Activated CD4-positive, alpha-beta T cell treated with anti-CD3 and anti-CD28 coated beads, Interleukin-2, amount 50 U/mL, for 48 hours (primary cell): ENCODE results near the gene SEC14L2.

Experiments used
- DNase-seq, 2 experiments: peaks; one replicate each; pipeline ENCODE4 v3.0.0-alpha.2; 2020

SEC14L2 gene

DNA sequence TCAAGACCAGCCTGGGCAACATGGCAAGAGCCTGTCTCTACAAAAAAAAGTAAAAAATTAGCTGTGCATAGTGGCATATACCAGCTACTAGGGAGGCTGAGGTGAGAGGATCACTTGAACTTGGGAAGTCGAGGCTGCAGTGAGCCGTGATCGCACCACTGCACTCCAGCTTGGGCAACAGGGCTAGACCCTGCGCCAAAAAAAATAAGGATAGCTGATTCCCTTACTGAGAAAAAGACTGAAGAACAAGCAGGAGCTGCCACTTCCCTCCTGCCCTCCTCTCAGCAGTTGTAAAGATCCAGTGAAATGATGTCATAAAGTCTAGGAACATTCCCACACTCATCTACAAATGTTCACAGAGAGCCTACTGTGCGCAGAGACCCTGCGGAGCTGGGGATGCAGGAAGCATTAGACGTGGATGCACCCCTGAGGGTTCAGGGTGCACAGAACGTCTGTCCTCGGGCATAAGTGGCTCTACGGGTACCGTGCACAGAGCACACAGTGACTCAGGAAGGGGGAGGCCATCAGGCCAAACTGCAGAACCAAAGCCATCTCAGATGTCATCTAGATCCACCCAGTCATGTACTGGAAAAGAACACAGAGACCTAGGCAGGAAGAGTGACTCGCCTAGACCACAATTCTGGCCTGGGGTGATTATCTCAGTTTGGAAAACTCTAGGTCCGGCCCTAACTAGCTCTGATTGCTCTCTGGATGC is 11.7 kb downstream of the SEC14L2 start:
- no peak for DNase-seq

DNA sequence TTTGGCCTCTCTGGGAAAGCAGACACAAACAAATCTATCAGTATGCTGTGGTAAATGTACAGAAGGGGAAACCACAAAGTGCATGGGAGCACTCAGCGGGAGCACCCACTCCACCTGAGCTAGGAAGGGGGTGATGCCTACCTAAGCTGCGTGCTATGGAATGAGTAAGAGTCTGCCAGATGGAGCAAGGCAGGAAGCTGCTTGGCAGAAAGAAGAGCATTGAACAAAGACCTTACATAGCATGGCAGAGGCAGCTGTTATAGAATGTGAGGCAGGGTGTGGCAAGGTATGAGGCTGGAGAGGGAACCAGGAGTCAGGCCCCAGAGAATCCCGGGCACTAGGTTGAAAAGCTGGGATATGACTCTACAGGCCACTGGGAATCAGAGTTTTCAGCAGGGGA is 15.0 kb downstream of the SEC14L2 start:
- no peak for DNase-seq

DNA sequence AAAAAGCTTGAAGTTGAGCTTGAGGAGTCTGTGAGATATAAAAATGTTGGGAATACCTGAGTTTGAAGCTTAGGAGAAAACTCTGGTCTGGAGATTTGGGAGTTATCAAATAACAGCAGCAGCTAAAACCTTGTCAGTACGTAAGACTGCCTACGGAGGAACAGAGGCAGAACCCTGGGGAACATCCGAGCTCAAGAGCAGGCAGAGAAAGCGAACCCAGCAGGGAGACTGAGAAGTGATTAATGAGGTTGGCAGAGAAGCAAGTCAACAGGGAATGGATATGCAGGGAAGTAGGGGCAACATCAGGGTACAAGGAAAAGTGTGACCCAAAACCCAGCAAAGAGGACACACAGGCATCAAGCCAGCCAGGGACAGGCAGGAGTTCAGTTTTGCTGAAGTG is 16.2 kb downstream of the SEC14L2 start:
- DNase-seq = no peak

GRCh38 chr22:30413745-30414524 is 17.1 kb downstream of the SEC14L2 start:
- DNase-seq = no peak

DNA sequence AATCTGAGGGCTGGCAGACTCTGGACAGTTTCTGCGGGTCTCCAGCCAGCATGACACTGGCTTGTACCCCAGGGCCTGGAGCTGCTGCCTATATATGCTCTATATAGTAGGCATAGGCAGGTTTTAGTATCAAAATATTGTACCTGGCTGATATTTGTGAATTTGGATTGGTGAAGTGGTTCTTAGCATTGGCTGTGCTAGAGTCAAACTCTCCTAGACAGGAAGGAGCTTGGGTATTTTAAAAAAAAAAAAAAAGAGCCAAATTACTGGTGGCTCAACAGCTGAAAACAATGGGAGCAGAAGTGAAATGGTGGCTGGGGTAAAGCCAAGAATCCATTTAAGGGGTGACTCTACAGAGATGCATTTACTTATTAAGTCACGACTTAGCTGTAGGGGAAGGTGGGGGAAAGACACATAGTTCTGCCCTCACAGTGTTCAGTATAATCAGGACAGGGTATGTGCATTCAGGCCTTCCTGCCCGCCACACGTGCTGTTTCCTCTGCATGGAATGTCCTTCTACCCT is 17.8 kb downstream of the SEC14L2 start:
- no peak for DNase-seq

DNA sequence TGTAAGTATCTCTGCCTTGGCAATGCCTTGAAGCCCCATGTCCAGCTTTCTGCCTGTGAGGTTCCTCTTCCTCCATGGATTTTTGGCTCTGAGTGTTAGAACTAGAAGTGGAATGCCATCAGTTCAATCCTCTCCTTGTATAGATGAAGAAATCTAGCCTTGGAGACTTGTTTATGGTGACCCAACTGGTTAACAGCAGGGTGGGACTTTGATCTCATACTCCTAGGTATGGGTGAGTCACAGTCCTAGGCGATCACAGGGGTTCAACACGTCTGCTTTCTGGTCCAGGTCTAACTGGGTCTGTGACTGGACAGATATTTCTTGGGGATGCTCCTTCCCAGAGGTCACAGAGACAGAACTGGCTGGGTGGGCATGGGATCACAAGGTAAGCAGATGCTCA is 19.6 kb downstream of the SEC14L2 start:
- DNase-seq = no peak

- DNase-seq = no peak
These were observed 20.0 kb downstream of the SEC14L2 start for GRCh38 chr22:30416837-30417236.

- peak in 1 of 2 experiments; percentile 22 for DNase-seq
These were observed 23.7 kb downstream of the SEC14L2 start for GRCh38 chr22:30420347-30421125.

DNA sequence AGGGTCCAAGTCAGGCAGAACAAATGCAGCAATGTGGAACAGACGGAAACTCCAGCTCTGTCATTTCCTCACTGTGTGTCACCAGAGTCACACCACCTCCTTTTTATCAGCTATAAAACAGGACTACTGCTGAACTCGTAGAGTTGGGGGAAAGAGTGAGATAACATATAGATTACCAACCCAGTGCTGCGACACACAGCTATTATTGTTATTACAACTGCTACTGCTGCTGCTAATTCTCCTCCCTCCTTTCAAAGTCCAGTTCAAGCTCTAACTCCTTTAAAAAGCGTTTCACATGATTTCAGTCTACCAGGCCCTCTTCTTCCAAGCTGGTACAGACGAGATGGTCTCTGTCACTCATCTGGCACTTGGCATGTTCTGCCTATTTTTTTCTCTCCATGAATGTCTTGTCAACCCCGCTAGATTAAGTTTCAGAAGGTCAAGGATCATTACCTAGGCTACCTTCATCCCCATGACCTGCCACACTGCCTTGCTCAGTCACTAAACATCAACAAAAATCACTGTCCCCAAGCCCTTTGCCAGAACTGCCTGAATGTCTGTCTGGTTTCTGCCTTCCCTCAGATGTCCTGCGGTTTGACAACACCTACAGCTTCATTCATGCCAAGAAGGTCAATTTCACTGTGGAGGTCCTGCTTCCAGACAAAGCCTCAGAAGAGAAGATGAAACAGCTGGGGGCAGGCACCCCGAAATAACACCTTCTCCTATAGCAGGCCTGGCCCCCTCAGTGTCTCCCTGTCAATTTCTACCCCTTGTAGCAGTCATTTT is 25.1 kb downstream of the SEC14L2 start:
- DNase-seq = peak in 1 of 2 experiments; percentile 21

DNA sequence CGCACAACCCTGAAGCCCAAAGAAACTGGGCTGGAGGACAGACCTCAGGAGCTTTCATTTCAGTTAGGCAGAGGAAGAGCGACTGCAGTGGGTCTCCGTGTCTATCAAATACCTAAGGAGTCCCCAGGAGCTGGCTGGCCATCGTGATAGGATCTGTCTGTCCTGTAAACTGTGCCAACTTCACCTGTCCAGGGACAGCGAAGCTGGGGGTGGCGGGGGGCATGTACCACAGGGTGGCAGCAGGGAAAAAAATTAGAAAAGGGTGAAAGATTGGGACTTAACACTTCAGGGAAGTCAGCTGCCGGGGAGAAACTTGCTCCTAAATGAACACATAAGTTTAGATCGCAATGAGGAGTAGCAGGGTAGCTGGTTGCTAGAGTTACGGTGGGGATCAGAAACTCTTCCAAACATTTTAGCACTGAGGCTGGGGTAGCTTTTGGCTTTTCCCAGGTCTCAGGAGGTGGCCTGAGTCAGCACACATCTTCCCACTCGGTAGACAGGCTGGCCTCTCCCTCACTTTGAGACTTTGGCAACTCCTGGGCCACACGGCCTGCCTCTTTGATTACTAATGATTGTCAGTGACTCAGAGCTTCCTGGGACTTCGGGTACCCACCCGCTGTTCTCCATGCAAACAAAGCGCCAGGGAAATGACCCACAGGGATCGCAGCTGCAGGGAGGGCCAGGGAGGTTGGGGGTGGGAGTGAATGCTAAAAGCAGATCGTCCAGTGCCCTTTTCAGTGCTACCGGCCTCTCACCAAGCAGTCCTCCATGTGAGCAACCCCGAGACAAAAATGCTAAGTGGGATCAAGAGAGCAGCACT is 25.9 kb downstream of the SEC14L2 start:
- DNase-seq = peak; percentile 59 to 71

DNA sequence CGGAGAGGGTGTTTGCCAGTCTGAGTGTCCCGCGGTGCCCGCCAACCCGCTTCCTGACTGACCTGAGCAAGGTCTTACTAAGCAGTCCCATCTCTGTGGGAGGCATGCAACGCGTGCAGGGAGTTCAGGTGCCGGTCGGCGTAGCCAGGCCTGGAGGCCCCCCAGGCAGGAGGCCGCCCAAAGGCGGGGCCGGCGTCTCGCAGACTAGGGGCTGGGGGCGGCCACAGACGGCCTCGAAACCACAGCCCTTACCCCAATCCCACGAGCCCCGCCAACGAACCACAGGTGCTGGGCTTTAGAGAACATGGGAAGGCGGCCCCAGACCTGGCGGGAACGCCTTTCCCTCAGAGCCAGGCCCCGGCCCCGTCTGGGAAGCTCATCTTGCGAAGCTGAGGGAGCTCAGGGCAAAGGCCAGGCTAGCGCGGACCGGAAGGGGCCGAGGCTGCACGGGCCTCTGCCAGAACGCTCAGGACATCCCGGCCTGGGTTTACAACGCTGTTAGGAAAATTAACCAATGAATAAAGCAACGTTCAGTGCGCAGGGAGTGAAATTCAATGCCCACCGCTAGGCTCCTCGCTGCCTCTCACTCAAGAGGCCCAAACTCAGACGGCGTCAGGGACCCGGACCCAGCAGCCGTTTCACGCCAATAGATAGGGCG is 26.6 kb downstream of the SEC14L2 start:
- peak; percentile 76 to 82 for DNase-seq

- DNase-seq = peak; percentile 98 to 99
These were observed 27.2 kb downstream of the SEC14L2 start for GRCh38 chr22:30423959-30424533.

GRCh38 chr22:30424534-30425326 is 27.9 kb downstream of the SEC14L2 start:
- peak in 1 of 2 experiments; percentile 46 for DNase-seq

GRCh38 chr22:30425327-30425615 is 28.5 kb downstream of the SEC14L2 start:
- no peak for DNase-seq

GRCh38 chr22:30425616-30426387 is 29.0 kb downstream of the SEC14L2 start, which contains the start of gene MTFP1:
Gene MTFP1, plus strand, starts transcription at chr22:30425768. Its CDS starts 112 bp downstream, at chr22:30425880.
- DNase-seq = peak; percentile 57 to 64

DNA sequence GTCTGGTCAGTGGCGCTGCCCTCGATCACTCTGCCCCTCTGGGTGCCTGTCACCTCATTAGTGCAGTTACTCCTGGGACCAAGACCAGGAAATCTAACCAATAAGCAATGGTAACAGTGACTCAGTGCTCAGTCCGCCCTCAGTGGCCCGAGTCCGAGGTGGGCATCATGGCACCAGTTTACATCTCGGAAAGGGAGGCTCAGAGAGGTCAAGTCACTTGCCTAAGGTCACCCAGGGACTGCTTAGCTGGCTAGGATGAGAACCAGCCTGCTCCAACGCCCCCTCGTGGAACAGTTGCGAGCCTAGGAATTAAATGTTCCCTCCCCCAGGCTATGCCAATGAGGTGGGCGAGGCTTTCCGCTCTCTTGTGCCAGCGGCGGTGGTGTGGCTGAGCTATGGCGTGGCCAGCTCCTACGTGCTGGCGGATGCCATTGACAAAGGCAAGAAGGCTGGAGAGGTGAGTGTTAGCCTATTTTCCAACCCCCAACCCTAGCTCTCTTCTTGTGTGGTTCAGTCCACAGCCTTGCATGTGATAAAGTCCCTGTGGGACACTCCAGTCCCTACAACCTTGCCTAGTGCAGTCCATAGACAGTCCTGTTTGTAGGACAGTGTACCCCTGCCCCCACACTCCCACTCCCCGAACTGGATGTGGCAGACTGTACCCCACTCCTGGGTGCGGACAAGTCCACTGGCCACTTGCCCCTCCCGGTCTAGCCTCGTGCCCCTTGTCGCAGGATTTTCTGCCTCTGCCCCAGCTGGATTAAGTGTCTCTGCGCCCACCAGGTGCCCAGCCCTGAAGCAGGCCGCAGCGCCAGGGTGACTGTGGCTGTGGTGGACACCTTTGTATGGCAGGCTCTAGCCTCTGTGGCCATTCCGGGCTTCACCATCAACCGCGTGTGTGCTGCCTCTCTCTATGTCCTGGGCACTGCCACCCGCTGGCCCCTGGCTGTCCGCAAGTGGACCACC is 29.9 kb downstream of the SEC14L2 start:
- peak; percentile 95 to 97 for DNase-seq

GRCh38 chr22:30427871-30428270 is 31.1 kb downstream of the SEC14L2 start:
- DNase-seq = no peak

DNA sequence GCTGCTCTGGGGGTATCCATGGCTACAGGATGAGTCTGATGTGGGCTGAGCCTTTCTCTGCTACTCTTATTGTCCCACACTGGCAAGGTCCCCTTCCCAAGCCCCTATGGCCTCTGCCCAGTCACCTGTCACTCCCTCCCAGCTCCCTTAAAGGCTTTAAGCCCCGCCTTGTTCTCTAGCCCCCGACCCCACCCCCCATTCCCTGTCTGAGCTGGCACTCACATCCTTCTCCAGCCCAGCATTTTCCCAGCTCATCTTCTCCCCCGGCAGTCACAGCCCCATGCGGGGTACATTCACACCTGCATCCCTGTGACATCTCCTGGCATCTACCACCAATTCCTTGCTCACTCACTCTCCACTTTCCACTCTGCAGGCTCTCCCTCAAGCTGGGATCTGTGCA is 33.1 kb downstream of the SEC14L2 start:
- no peak for DNase-seq
